Measurements from ENCODE around the gene ITGA8.
"Not testable (repeated sequence)": the region's sequence is repeated elsewhere in the genome, so short reads cannot be mapped to it uniquely, and the experiment has no call there.

ITGA8 gene

GRCh38 chr10:15546606-15547005 lies 173.1 kb downstream of the ITGA8 start:
- no peak for DNase-seq

GRCh38 chr10:15545884-15546283 lies 173.8 kb downstream of the ITGA8 start:
- no peak for DNase-seq

- no peak for DNase-seq
Measured at GRCh38 chr10:15545266-15545665, 174.5 kb downstream of the ITGA8 start.

GRCh38 chr10:15543994-15544393 lies 175.7 kb downstream of the ITGA8 start:
- DNase-seq: no peak

- DNase-seq: no peak
Measured at GRCh38 chr10:15542817-15543216, 176.9 kb downstream of the ITGA8 start.

GRCh38 chr10:15541376-15541775 lies 178.3 kb downstream of the ITGA8 start:
- DNase-seq: no peak

- DNase-seq: peak; percentile 16
Measured at GRCh38 chr10:15540727-15541126, 179.0 kb downstream of the ITGA8 start.

- peak; percentile 17 for DNase-seq
Measured at GRCh38 chr10:15539262-15539661, 180.5 kb downstream of the ITGA8 start.

GRCh38 chr10:15534928-15535538 lies 184.7 kb downstream of the ITGA8 start:
- not testable (repeated sequence) for DNase-seq

GRCh38 chr10:15531927-15532722 lies 187.6 kb downstream of the ITGA8 start:
- no peak for DNase-seq

GRCh38 chr10:15528859-15529239 lies 190.9 kb downstream of the ITGA8 start:
- DNase-seq: no peak

GRCh38 chr10:15526754-15527153 lies 193.0 kb downstream of the ITGA8 start:
- no peak for DNase-seq

- DNase-seq: no peak
Measured at GRCh38 chr10:15521328-15521903, 198.3 kb downstream of the ITGA8 start.

GRCh38 chr10:15518250-15518649 lies 201.5 kb downstream of the ITGA8 start:
- peak; percentile 79 for DNase-seq

GRCh38 chr10:15516256-15517085 lies 203.3 kb downstream of the ITGA8 start:
- DNase-seq: no peak

GRCh38 chr10:15515202-15515601 lies 204.5 kb downstream of the ITGA8 start:
- peak; percentile 64 for DNase-seq

GRCh38 chr10:15510963-15511362 lies 208.8 kb downstream of the ITGA8 start:
- no peak for DNase-seq

GRCh38 chr10:15505329-15505728 lies 214.4 kb downstream of the ITGA8 start:
- no peak for DNase-seq

GRCh38 chr10:15504101-15504840 lies 215.5 kb downstream of the ITGA8 start:
- peak; percentile 83 for DNase-seq

- no peak for DNase-seq
Measured at GRCh38 chr10:15494850-15495506, 224.7 kb downstream of the ITGA8 start.

GRCh38 chr10:15491856-15492642 lies 227.7 kb downstream of the ITGA8 start:
- DNase-seq: peak; percentile 67

Measured in fibroblast of skin of right biceps (primary cell).